ENCODE data around the gene SLC16A2.

SLC16A2 gene

GRCh38 chrX:74545880-74546523 lies 124.7 kb downstream of the SLC16A2 start:
- no peaks in the 10 kb centered on the region for H3K9me3 ChIP-seq (ENCODE audit: low read length)
- H3K27me3 ChIP-seq (ENCODE audit: control insufficient read depth in 1 of 2, insufficient read depth in 2 of 2, low read length in 2 of 2): no peaks in the 10 kb centered on the region
- H3K36me3 ChIP-seq (ENCODE audit: insufficient read depth, low read length): no peaks in the 10 kb centered on the region
- H3K4me1 ChIP-seq (ENCODE audit: insufficient read depth, low read length): no peaks in the 10 kb centered on the region
- H3K9ac ChIP-seq (ENCODE audit: low read length): no peak overlapping the region
- H3K4me3 ChIP-seq (ENCODE audit: low read depth in 1 of 2, low read length in 2 of 2): no peak overlapping the region
- no peak overlapping the region for H3K27ac ChIP-seq (ENCODE audit: low read depth, low read length)

GRCh38 chrX:74546984-74547383 lies 125.7 kb downstream of the SLC16A2 start:
- Histone ChIP-seq H3K4me1 (ENCODE audit: insufficient read depth, low read length) (no peaks in the 10 kb centered on the region), H3K27ac (ENCODE audit: low read depth, low read length) (no peak overlapping the region), H3K9ac (ENCODE audit: low read length) (no peak overlapping the region), H3K4me3 (ENCODE audit: low read depth in 1 of 2, low read length in 2 of 2) (no peak overlapping the region), H3K27me3 (ENCODE audit: control insufficient read depth in 1 of 2, insufficient read depth in 2 of 2, low read length in 2 of 2) (no peaks in the 10 kb centered on the region), H3K36me3 (ENCODE audit: insufficient read depth, low read length) (no peaks in the 10 kb centered on the region), H3K9me3 (ENCODE audit: low read length) (no peaks in the 10 kb centered on the region)

- Histone ChIP-seq H3K4me3 (ENCODE audit: low read depth in 1 of 2, low read length in 2 of 2) (no peak overlapping the region), H3K36me3 (ENCODE audit: insufficient read depth, low read length) (no peaks in the 10 kb centered on the region), H3K9me3 (ENCODE audit: low read length) (no peaks in the 10 kb centered on the region), H3K27ac (ENCODE audit: low read depth, low read length) (no peak overlapping the region), H3K4me1 (ENCODE audit: insufficient read depth, low read length) (no peaks in the 10 kb centered on the region), H3K27me3 (ENCODE audit: control insufficient read depth in 1 of 2, insufficient read depth in 2 of 2, low read length in 2 of 2) (no peaks in the 10 kb centered on the region), H3K9ac (ENCODE audit: low read length) (no peak overlapping the region)
These were observed 129.1 kb downstream of the SLC16A2 start for GRCh38 chrX:74550295-74550802.

GRCh38 chrX:74551934-74552333 lies 130.6 kb downstream of the SLC16A2 start:
- H3K4me1 ChIP-seq (ENCODE audit: insufficient read depth, low read length): no peaks in the 10 kb centered on the region
- no peak overlapping the region for H3K27ac ChIP-seq (ENCODE audit: low read depth, low read length)
- H3K27me3 ChIP-seq (ENCODE audit: control insufficient read depth in 1 of 2, insufficient read depth in 2 of 2, low read length in 2 of 2): peaks cover 0 to 5% of the 10 kb centered on the region in 2 donors
- no peaks in the 10 kb centered on the region for H3K36me3 ChIP-seq (ENCODE audit: insufficient read depth, low read length)
- H3K4me3 ChIP-seq (ENCODE audit: low read depth in 1 of 2, low read length in 2 of 2): no peak overlapping the region
- H3K9ac ChIP-seq (ENCODE audit: low read length): no peak overlapping the region
- no peaks in the 10 kb centered on the region for H3K9me3 ChIP-seq (ENCODE audit: low read length)

GRCh38 chrX:74557378-74557777 lies 136.1 kb downstream of the SLC16A2 start:
- no peak overlapping the region for H3K27ac ChIP-seq (ENCODE audit: low read depth, low read length)
- no peaks in the 10 kb centered on the region for H3K4me1 ChIP-seq (ENCODE audit: insufficient read depth, low read length)
- H3K4me3 ChIP-seq (ENCODE audit: low read depth in 1 of 2, low read length in 2 of 2): no peak overlapping the region
- no peak overlapping the region for H3K9ac ChIP-seq (ENCODE audit: low read length)
- no peaks in the 10 kb centered on the region for H3K9me3 ChIP-seq (ENCODE audit: low read length)
- peaks cover 5 to 11% of the 10 kb centered on the region in 2 donors for H3K27me3 ChIP-seq (ENCODE audit: control insufficient read depth in 1 of 2, insufficient read depth in 2 of 2, low read length in 2 of 2)
- H3K36me3 ChIP-seq (ENCODE audit: insufficient read depth, low read length): no peaks in the 10 kb centered on the region

GRCh38 chrX:74578137-74578536 lies 156.8 kb downstream of the SLC16A2 start:
- Histone ChIP-seq H3K9ac (ENCODE audit: low read length) (no peak overlapping the region), H3K27me3 (ENCODE audit: control insufficient read depth in 1 of 2, insufficient read depth in 2 of 2, low read length in 2 of 2) (no peaks in the 10 kb centered on the region), H3K27ac (ENCODE audit: low read depth, low read length) (no peak overlapping the region), H3K4me3 (ENCODE audit: low read depth in 1 of 2, low read length in 2 of 2) (no peak overlapping the region), H3K9me3 (ENCODE audit: low read length) (no peaks in the 10 kb centered on the region), H3K4me1 (ENCODE audit: insufficient read depth, low read length) (no peaks in the 10 kb centered on the region), H3K36me3 (ENCODE audit: insufficient read depth, low read length) (no peaks in the 10 kb centered on the region)

- Histone ChIP-seq H3K4me1 (ENCODE audit: insufficient read depth, low read length) (no peaks in the 10 kb centered on the region), H3K9ac (ENCODE audit: low read length) (no peak overlapping the region), H3K36me3 (ENCODE audit: insufficient read depth, low read length) (no peaks in the 10 kb centered on the region), H3K9me3 (ENCODE audit: low read length) (no peaks in the 10 kb centered on the region), H3K4me3 (ENCODE audit: low read depth in 1 of 2, low read length in 2 of 2) (no peak overlapping the region), H3K27ac (ENCODE audit: low read depth, low read length) (no peak overlapping the region), H3K27me3 (ENCODE audit: control insufficient read depth in 1 of 2, insufficient read depth in 2 of 2, low read length in 2 of 2) (no peaks in the 10 kb centered on the region)
These were observed 158.4 kb downstream of the SLC16A2 start for GRCh38 chrX:74579597-74580198.
